Activated CD8-positive, alpha-beta memory T cell treated with anti-CD3 and anti-CD28 coated beads for 4 hours (primary cell): ENCODE measurements around the gene SLC7A10.
"Not testable (repeated sequence)": the region's sequence is repeated elsewhere in the genome, so short reads cannot be mapped to it uniquely, and the experiment has no call there.

Source experiments
- DNase-seq, 2 donors: peaks; one replicate each; pipeline ENCODE4 v3.0.0-alpha.2; 2020; ENCODE audit warnings: low read depth in 2 of 2

SLC7A10 gene

DNA sequence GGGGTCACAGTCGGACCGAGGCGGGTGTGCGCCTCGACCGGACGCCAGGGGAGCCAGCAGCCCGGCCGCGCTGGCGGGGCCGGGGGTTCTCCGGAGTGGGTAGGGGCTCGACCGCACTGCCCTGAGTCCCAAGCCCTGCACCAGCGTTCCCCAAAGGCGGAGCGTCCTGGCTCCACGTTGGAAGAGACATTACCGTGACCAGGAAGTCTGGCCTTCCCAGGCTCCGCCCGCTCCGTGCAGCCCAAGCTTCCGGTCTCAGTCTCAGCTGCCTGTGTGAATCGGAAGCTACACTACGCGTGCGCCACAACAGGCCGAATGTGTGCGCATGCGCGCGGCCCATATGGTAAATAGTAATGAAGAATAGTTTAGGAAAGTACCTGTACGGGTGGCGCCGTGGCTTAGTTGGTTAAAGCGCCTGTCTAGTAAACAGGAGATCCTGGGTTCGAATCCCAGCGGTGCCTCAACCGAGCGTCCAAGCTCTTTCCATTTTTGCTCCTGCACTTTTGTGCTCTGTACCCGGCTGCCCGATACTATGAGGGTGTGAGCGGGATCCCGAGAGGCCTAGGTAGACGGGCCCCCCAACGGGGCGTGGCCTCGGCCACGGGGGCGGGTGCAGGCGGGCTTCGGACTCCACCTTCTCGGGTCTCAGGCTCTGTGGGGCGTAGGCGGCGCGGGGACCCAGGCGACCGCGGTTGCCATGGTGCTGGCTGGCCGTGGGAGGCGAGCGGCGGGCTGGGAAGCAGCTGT lies 48.8 kb downstream of the SLC7A10 start:
- DNase-seq, result peak; percentile 93 to 95

DNA sequence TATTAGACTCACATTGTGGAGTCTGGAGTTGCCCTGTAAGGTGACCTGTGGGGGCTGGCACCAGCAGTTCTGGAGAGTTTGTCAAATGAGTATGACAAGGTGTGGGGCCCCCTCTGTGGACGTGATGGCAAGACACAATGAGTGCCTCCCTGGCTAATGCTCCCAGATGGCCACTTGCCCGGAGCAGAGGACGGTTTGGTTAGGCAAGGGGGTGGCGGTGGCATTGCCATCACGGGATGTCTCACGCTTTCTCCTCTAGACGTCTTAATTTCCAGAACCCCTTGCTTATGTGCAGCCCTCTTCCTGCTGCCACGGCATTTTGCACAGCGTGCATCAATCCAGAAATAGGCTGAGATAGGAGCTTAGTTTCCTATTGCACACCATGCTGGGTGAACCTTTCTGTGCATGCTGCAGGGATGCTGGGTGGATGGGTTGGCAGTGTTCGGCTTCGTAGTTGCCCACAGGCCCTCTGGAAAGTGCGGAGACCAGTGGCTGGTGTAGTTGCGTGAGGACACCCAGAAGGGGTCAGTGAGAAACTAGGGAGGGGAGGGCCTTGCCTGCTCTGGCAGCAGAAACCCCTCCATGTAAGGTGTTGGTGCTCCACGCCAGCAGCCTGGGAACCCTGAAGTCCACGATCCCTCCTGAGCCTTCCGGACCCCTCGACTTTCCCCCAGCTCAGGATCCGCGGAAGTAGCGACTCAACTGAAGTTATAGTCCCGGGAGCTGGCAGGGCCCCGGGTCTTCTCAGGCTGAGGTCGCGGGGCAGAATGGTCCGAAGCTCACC lies 49.6 kb downstream of the SLC7A10 start:
- DNase-seq, result peak in 1 of 2 donors; percentile 11

- no peak for DNase-seq
These were observed 50.4 kb downstream of the SLC7A10 start for GRCh38 chr19:33175156-33175782.

DNA sequence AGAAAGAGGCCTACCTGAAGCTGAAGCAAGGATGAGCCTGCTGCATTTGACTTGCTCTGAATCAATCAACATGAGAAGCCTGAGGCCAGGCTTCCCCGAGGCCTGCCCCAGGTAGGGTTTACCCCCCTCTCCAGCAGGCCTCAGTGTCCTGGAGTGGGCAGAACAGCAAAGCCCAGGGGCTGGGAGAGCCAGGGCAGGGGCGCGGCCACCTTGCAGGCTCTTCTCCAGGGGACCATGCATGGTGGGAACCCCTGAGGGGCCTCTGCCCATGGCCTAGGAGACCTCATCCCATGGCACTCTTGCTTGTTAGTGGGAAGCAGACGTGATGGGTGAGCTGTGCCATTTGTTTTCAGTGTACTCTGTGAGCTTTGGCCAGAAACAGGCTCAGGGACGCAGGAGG lies 51.5 kb downstream of the SLC7A10 start:
- no peak for DNase-seq

DNA sequence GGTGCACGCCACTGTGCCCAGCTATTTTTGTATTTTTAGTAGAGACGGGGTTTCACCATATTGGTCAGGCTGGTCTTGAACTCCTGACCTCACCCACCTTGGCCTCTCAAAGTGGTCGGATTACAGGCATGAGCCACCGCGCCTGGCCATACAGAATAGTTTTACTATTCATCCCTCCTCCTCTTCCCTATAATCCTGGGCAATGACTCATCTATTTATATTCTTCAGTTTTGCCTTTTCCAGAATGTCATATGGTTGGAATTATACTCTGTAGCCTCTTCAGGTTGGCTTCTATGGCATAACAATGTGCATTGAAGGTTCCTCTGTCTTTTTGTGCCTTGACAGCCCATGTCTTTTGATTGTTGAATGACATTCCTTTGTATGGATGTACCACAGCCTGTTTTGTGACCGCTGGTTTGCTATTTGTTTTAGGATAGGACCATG lies 53.7 kb downstream of the SLC7A10 start:
- no peak for DNase-seq

DNA sequence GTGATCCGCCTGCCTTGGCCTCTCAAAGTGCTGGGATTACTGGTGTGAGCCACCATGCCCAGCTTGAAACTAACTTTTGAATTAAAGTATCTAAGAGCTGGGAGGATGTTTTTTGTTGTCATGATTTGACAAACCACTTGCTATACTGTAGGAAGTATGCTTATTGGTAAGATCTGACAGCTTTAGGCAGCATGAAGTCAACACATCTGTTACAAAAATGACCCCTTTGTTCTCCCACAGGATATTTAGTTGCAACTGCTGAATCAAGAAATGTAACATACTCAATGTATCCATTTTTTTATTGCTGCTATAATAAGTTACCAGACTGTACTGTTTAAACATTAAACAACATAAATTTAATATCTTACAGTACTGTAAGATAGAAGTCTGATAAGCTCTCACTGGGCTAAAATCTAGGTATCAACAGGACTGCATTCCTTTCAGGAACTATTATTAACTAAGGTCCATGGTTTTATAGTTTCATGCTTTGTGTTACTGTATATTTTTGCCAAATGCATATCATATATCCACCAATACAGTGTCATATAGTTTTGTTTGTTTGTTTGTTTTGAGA lies 54.3 kb downstream of the SLC7A10 start:
- DNase-seq, result no peak

GRCh38 chr19:33168528-33168927 lies 57.1 kb downstream of the SLC7A10 start:
- DNase-seq, result no peak

GRCh38 chr19:33167438-33167837 lies 58.2 kb downstream of the SLC7A10 start:
- DNase-seq, result no peak

DNA sequence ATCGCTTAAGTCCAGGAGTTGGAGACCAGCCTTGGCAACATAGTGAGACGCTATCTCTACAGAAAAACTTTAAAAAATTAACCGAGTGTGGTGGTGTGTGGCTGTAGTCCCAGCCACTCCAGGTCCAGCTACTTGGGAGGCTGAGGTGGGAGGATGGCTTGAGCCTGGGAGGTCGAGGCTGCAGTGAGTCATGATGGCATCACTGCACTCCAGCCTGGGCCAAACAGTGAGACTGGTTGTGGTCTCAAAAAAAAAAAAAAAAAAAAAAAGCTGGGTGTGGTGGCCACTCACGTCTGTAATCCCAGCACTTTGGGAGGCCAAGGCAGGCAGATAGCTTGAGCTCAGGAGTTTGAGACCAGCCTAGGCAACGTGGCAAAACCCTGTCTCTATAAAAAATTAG lies 59.6 kb downstream of the SLC7A10 start:
- not testable (repeated sequence) for DNase-seq

DNA sequence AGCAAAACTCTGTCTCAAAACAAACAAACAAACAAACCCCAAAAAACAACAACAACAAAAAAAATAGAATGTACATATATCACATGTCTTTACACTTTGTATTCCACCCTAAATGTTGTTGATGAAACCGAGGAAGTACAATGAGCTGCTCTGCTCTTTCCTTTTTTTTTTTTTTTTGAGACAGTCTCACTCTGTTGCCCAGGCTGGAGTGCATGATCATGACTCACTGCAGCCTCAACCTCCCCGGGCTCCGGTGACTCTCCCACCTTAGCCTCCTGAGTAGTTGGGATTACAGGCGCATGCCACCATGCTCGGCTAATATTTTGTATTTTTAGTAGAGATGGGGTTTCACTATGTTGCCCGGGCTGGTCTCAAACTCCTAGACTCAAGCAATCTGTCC lies 62.2 kb downstream of the SLC7A10 start:
- no peak for DNase-seq

DNA sequence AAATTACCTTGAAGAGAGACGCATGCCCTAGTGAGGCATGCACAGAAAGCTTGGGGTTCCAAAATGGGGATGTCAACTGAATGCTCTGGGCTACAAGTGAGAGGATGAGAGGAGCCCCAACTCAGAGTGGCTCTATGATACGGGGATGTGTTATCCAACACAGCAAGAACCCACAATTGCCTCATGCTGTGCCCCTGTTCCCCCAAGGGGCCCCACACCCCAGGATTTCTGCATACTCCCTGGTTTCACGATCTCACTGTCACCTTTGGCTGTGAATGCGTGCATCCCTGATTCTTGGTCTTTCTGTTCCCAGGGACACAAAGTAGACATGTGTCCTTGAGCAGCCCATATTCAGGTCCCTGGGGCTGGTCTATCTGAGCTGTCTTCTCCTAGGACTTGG lies 64.4 kb downstream of the SLC7A10 start:
- no peak for DNase-seq

DNA sequence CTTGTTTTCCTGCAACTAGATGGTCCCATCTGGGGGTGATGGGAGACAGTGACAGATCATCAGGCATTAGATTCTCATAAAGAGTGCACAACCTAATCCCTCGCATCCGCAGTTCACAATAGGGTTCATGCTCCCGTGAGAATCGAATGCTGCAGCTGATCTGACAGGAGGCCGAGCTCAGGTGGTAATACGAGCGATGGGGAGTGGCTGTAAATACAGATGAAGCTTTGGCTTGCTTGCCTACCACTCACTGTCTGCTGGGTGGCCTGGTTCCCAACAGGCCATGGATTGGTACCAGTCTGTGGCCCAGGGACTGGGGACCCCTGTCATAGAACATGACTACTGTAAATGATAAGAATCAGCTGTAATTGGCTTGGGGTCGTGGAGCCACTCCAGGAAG lies 65.8 kb downstream of the SLC7A10 start:
- DNase-seq, result no peak

DNA sequence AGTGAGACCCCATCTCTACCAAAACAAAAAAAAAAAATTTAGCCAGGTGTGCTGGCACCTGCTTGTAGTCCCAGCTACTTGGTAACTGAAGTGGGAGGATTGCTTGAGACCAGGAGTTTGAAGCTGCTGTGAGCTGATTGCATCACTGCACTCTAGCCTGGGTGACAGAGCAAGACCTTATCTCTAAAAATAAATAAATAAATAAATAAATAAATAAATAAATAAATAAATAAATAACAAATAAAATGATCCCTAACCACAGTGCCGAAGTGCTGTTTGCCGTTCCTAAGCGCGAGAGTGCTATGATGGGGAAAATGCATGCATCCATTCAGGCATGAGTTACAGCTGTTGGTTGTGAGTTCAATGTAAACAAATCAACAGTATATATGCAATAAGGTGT lies 66.5 kb downstream of the SLC7A10 start:
- DNase-seq, result no peak
